Ishikawa (cell line): ENCODE data around the gene UTP20.

Experiments used
- CREB1 ChIP-seq: IDR thresholded peaks from 2 replicates; pipeline ENCODE4 v1.6.1; 2012; ENCODE audit warnings: low read depth
- NFIC ChIP-seq: IDR thresholded peaks from 2 replicates; pipeline ENCODE4 v1.6.1; 2012

DNA sequence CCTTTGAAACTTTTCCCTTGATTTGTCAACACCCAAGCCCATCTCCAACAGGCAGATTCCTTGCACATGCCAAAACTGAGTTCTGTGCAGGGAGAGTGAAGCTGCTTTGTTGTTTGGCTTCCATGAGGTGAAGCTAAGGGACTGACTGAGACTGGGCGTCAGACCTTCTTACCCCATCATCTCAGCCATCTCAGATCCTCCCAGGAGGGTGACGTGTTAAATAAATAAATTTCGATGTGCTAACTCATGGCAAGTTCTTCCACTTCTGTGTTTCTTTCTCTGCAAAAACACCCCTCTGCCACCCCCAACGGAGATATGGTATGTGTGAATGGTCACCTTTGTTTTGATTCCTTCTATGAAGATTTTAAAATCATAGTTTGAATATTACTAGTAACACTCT is 17.8 kb downstream of the UTP20 start:
- TF ChIP-seq CREB1 (no peak), NFIC (no peak)
